ENCODE results near the gene STAP2.
A peak's percentile ranks its signal among the peaks of the same experiment; 100 is the strongest.

The STAP2 gene

GRCh38 chr19:4370418-4371041 lies 31.9 kb upstream of the STAP2 start:
- H3K9me3 ChIP-seq (ENCODE audit: severe bottlenecking), result no peaks in the 10 kb centered on the region
- no peak for TF ChIP-seq CTCF (IDR thresholded peaks at IDR 0.05; ENCODE audit: low read depth, low read length)
- H3K36me3 ChIP-seq, result peaks cover 21% of the 10 kb centered on the region
- DNase-seq, result no peak
- no peak overlapping the region for H3K4me3 ChIP-seq (ENCODE audit: low read depth, low read length)
- H3K27me3 ChIP-seq (ENCODE audit: insufficient read depth, low read depth, severe bottlenecking), result no peaks in the 10 kb centered on the region
- no peak overlapping the region for H3K27ac ChIP-seq

DNA sequence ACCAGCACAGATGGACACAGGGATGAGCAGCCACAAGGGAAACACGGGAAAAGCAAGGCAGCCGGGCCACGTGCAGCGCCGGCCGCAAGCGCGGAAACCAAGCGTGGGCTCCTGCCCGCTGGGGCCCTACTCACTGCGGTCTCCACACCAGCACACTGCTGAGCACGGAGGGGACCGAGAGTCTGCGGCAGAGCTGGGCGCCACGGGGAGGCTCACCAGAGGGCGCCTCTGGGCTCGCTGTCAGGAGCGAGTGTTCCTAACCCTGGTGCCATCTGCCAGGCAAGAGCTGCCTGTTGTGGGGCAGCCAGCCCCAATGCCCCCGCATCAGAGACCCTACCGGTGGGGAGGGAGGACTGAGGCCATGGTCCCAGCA lies 31.2 kb upstream of the STAP2 start:
- peak; percentile 69 for DNase-seq
- no peaks in the 10 kb centered on the region for H3K27me3 ChIP-seq (ENCODE audit: insufficient read depth, low read depth, severe bottlenecking)
- peaks cover 28% of the 10 kb centered on the region for H3K36me3 ChIP-seq
- no peak overlapping the region for H3K4me3 ChIP-seq (ENCODE audit: low read depth, low read length)
- TF ChIP-seq CTCF (IDR thresholded peaks at IDR 0.05; ENCODE audit: low read depth, low read length), result peak; percentile 89
- H3K9me3 ChIP-seq (ENCODE audit: severe bottlenecking), result no peaks in the 10 kb centered on the region
- peak overlapping the region; percentile 30 for H3K27ac ChIP-seq

- Histone ChIP-seq H3K27me3 (ENCODE audit: insufficient read depth, low read depth, severe bottlenecking) (no peaks in the 10 kb centered on the region), H3K36me3 (peaks cover 31% of the 10 kb centered on the region), H3K9me3 (ENCODE audit: severe bottlenecking) (no peaks in the 10 kb centered on the region), H3K4me3 (ENCODE audit: low read depth, low read length) (no peak overlapping the region), H3K27ac (peak overlapping the region; percentile 30)
- DNase-seq, result no peak
- TF ChIP-seq CTCF (IDR thresholded peaks at IDR 0.05; ENCODE audit: low read depth, low read length), result no peak
These were observed 30.7 kb upstream of the STAP2 start for GRCh38 chr19:4369109-4369887.

DNA sequence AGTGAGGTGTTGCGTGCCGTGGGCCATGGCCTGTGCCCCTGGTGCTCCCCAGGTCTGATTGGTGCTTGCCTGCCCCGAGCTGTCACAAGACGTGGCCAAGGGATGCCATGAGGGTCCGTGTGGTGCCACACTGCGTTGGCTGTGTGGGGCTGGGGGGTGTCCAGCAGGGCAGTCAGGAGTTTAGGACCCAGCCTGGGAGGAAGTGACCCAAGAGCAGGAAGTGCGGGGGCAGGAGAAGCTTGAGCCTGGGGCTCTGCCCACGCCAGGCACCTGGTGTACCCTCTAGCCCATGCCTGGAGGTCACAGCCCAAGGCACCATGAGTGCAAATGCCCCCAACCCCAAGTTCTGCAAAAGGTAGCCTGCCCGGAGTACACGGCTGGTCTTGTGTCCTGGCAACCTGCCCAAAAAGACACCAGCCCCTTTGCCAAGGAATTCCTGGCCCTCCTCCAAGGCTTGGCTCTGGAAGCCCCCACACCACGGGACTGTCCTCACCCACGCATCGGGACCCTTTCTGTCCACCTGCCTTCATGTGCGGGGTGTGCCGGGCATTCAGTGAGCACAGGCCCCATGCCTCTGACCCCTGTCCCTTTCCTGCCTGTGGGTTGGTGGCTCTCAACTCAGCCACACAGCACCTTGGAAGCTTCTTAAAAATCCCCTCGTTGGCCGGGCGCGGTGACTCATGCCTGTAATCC lies 29.6 kb upstream of the STAP2 start:
- TF ChIP-seq CTCF (IDR thresholded peaks at IDR 0.05; ENCODE audit: low read depth, low read length), result no peak
- no peak overlapping the region for H3K4me3 ChIP-seq (ENCODE audit: low read depth, low read length)
- peaks cover 42% of the 10 kb centered on the region for H3K36me3 ChIP-seq
- H3K27ac ChIP-seq, result peak overlapping the region; percentile 10; the same call in 1 of the 2 replicates
- H3K27me3 ChIP-seq (ENCODE audit: insufficient read depth, low read depth, severe bottlenecking), result no peaks in the 10 kb centered on the region
- no peak for DNase-seq
- no peaks in the 10 kb centered on the region for H3K9me3 ChIP-seq (ENCODE audit: severe bottlenecking)

GRCh38 chr19:4367781-4368127 lies 29.1 kb upstream of the STAP2 start:
- DNase-seq, result no peak
- Histone ChIP-seq H3K27ac (no peak overlapping the region), H3K4me3 (ENCODE audit: low read depth, low read length) (no peak overlapping the region), H3K9me3 (ENCODE audit: severe bottlenecking) (no peaks in the 10 kb centered on the region), H3K27me3 (ENCODE audit: insufficient read depth, low read depth, severe bottlenecking) (no peaks in the 10 kb centered on the region), H3K36me3 (peaks cover 47% of the 10 kb centered on the region)
- no peak for TF ChIP-seq CTCF (IDR thresholded peaks at IDR 0.05; ENCODE audit: low read depth, low read length)
